WTC11 (cell line): Measurements from ENCODE around the gene TMEM45B.

Experiments
- ESRRA ChIP-seq: sonication (generic); formaldehyde crosslinking; IDR thresholded peaks from 2 replicates; pipeline ENCODE4 v1.8.1; 2022; ENCODE audit warnings: mild to moderate bottlenecking, missing genetic modification reagents, borderline replicate concordance
- FOXJ3 ChIP-seq: sonication (generic); formaldehyde crosslinking; IDR thresholded peaks from 2 replicates; pipeline ENCODE4 v1.9.0; 2021; ENCODE audit warnings: missing genetic modification reagents, mild to moderate bottlenecking, borderline replicate concordance
- FOXK1 ChIP-seq: sonication (generic); formaldehyde crosslinking; IDR thresholded peaks from 2 replicates; pipeline ENCODE4 v1.8.0; 2022; ENCODE audit warnings: mild to moderate bottlenecking, moderate library complexity, missing genetic modification reagents
- JUN ChIP-seq: sonication (generic); formaldehyde crosslinking; IDR thresholded peaks from 2 replicates; pipeline ENCODE4 v1.8.0; 2023; ENCODE audit warnings: mild to moderate bottlenecking, missing genetic modification reagents
- NFATC4 ChIP-seq: fragments of 250-450 bp; sonication (Bioruptor Pico); IDR thresholded peaks from 2 replicates; pipeline ENCODE4 v1.9.0; 2021; ENCODE audit warnings: mild to moderate bottlenecking
- SMAD3 ChIP-seq: sonication (generic); formaldehyde crosslinking; IDR thresholded peaks from 2 replicates; pipeline ENCODE4 v1.8.0; 2022; ENCODE audit warnings: missing genetic modification reagents, mild to moderate bottlenecking, borderline replicate concordance
- ZNF317 ChIP-seq: sonication (generic); formaldehyde crosslinking; IDR thresholded peaks from 2 replicates; pipeline ENCODE4 v1.8.1; 2023; ENCODE audit warnings: low read depth, mild to moderate bottlenecking, moderate library complexity, missing genetic modification reagents, borderline replicate concordance
- TF ChIP-seq, protein P1 (sequence below): fragments of 200-600 bp; IDR thresholded peaks from 2 replicates; pipeline ENCODE4 v1.8.0; 2022; ENCODE audit warnings: antibody characterized with exemption
- TF ChIP-seq, protein P2 (sequence below): fragments of 250-450 bp; sonication (Bioruptor Pico); IDR thresholded peaks from 2 replicates; pipeline ENCODE4 v1.9.0; 2021; ENCODE audit warnings: mild to moderate bottlenecking

DNA sequence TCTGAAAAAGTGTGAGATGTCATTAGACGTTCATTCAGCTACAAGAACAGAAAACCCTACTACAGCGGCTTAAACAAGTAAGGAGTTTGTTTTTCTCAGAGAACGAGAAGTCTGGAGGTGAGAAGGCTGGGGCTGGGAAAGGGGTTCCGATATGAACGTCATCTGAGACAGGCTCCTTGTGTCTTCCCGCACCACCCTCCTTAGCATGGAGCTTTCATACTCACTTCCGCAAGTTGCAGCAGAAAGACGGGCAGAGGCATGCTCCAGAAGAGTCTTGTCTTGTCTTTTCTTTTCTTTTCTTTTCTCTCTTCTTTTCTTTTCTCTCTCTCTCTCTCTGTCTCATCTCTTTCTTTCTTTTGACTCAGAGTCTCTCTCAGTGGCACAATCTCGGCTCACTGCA is 3.6 kb downstream of the TMEM45B start:
- no peak for TF ChIP-seq NFATC4 (CRISPR knock-in tag)
- TF ChIP-seq, protein P1, sequence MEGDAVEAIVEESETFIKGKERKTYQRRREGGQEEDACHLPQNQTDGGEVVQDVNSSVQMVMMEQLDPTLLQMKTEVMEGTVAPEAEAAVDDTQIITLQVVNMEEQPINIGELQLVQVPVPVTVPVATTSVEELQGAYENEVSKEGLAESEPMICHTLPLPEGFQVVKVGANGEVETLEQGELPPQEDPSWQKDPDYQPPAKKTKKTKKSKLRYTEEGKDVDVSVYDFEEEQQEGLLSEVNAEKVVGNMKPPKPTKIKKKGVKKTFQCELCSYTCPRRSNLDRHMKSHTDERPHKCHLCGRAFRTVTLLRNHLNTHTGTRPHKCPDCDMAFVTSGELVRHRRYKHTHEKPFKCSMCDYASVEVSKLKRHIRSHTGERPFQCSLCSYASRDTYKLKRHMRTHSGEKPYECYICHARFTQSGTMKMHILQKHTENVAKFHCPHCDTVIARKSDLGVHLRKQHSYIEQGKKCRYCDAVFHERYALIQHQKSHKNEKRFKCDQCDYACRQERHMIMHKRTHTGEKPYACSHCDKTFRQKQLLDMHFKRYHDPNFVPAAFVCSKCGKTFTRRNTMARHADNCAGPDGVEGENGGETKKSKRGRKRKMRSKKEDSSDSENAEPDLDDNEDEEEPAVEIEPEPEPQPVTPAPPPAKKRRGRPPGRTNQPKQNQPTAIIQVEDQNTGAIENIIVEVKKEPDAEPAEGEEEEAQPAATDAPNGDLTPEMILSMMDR: no peak
- no peak for TF ChIP-seq SMAD3 (CRISPR knock-in tag)
- no peak for TF ChIP-seq ESRRA (CRISPR knock-in tag)
- no peak for TF ChIP-seq FOXK1 (CRISPR knock-in tag)
- no peak for TF ChIP-seq FOXJ3 (CRISPR knock-in tag)
- no peak for TF ChIP-seq JUN (CRISPR knock-in tag)
- TF ChIP-seq, protein P2, sequence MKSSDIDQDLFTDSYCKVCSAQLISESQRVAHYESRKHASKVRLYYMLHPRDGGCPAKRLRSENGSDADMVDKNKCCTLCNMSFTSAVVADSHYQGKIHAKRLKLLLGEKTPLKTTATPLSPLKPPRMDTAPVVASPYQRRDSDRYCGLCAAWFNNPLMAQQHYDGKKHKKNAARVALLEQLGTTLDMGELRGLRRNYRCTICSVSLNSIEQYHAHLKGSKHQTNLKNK (CRISPR knock-in tag): no peak
- no peak for TF ChIP-seq ZNF317 (CRISPR knock-in tag)
